Measurements from ENCODE around the gene SF3B4.
"Not testable (repeated sequence)": the region's sequence is repeated elsewhere in the genome, so short reads cannot be mapped to it uniquely, and the experiment has no call there.

DNA sequence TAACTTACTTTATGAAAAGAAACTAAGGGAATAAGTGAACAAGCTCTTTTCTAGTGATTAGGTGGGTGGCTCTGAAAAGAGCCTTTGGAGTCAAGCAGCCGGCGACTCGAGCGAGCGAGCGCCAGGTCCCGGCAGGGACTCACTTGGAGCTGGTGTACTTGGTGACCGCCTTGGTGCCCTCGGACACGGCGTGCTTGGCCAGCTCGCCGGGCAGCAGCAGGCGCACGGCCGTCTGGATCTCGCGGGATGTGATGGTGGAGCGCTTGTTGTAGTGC, 41.5 kb downstream of the SF3B4 start:
- TF ChIP-seq, protein P1, sequence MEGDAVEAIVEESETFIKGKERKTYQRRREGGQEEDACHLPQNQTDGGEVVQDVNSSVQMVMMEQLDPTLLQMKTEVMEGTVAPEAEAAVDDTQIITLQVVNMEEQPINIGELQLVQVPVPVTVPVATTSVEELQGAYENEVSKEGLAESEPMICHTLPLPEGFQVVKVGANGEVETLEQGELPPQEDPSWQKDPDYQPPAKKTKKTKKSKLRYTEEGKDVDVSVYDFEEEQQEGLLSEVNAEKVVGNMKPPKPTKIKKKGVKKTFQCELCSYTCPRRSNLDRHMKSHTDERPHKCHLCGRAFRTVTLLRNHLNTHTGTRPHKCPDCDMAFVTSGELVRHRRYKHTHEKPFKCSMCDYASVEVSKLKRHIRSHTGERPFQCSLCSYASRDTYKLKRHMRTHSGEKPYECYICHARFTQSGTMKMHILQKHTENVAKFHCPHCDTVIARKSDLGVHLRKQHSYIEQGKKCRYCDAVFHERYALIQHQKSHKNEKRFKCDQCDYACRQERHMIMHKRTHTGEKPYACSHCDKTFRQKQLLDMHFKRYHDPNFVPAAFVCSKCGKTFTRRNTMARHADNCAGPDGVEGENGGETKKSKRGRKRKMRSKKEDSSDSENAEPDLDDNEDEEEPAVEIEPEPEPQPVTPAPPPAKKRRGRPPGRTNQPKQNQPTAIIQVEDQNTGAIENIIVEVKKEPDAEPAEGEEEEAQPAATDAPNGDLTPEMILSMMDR (IDR thresholded peaks at IDR 0.05), result not testable (repeated sequence)
- TF ChIP-seq POLR2AphosphoS5 (IDR thresholded peaks at IDR 0.05; ENCODE audit: low read depth, low read length), result not testable (repeated sequence)
- TF ChIP-seq, protein P2, sequence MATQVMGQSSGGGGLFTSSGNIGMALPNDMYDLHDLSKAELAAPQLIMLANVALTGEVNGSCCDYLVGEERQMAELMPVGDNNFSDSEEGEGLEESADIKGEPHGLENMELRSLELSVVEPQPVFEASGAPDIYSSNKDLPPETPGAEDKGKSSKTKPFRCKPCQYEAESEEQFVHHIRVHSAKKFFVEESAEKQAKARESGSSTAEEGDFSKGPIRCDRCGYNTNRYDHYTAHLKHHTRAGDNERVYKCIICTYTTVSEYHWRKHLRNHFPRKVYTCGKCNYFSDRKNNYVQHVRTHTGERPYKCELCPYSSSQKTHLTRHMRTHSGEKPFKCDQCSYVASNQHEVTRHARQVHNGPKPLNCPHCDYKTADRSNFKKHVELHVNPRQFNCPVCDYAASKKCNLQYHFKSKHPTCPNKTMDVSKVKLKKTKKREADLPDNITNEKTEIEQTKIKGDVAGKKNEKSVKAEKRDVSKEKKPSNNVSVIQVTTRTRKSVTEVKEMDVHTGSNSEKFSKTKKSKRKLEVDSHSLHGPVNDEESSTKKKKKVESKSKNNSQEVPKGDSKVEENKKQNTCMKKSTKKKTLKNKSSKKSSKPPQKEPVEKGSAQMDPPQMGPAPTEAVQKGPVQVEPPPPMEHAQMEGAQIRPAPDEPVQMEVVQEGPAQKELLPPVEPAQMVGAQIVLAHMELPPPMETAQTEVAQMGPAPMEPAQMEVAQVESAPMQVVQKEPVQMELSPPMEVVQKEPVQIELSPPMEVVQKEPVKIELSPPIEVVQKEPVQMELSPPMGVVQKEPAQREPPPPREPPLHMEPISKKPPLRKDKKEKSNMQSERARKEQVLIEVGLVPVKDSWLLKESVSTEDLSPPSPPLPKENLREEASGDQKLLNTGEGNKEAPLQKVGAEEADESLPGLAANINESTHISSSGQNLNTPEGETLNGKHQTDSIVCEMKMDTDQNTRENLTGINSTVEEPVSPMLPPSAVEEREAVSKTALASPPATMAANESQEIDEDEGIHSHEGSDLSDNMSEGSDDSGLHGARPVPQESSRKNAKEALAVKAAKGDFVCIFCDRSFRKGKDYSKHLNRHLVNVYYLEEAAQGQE (IDR thresholded peaks at IDR 0.05; ENCODE audit: insufficient read depth in 1 of 2, low read depth in 2 of 2, low read length in 1 of 2), result not testable (repeated sequence)
